ENCODE measurements around the gene ZMPSTE24.

Gene ZMPSTE24

GRCh38 chr1:40305451-40305850 is 47.4 kb downstream of the ZMPSTE24 start:
- no peak for DNase-seq

- DNase-seq: no peak
Measured at GRCh38 chr1:40305871-40306270, 47.8 kb downstream of the ZMPSTE24 start.

- DNase-seq: no peak
Measured at GRCh38 chr1:40306296-40306695, 48.3 kb downstream of the ZMPSTE24 start.

- no peak for DNase-seq
Measured at GRCh38 chr1:40307186-40307585, 49.1 kb downstream of the ZMPSTE24 start.

GRCh38 chr1:40308036-40308727 is 50.1 kb downstream of the ZMPSTE24 start:
- DNase-seq: no peak

- no peak for DNase-seq
Measured at GRCh38 chr1:40309374-40310128, 51.5 kb downstream of the ZMPSTE24 start.

- DNase-seq: no peak
Measured at GRCh38 chr1:40310129-40310461, 52.1 kb downstream of the ZMPSTE24 start.

- no peak for DNase-seq
Measured at GRCh38 chr1:40310983-40311642, 53.1 kb downstream of the ZMPSTE24 start.

GRCh38 chr1:40311692-40312091 is 53.7 kb downstream of the ZMPSTE24 start:
- DNase-seq: no peak

- DNase-seq: peak; percentile 36 to 70
Measured at GRCh38 chr1:40312238-40313205, 54.5 kb downstream of the ZMPSTE24 start.

GRCh38 chr1:40313329-40313957 is 55.4 kb downstream of the ZMPSTE24 start:
- no peak for DNase-seq

- DNase-seq: no peak
Measured at GRCh38 chr1:40313958-40314720, 56.1 kb downstream of the ZMPSTE24 start.

GRCh38 chr1:40314721-40315238 is 56.7 kb downstream of the ZMPSTE24 start:
- no peak for DNase-seq

- DNase-seq: peak; percentile 88 to 90
Measured at GRCh38 chr1:40315239-40315794, 57.3 kb downstream of the ZMPSTE24 start.

GRCh38 chr1:40315795-40316594 is 58.0 kb downstream of the ZMPSTE24 start:
- DNase-seq: peak in 1 of 2 donors; percentile 27

- peak; percentile 67 to 75 for DNase-seq
Measured at GRCh38 chr1:40316595-40317393, 58.8 kb downstream of the ZMPSTE24 start, which contains the start of gene COL9A2. TSS of gene COL9A2 (minus strand) at chr1:40317286. CDS start at chr1:40317197, 89 bp downstream.

- no peak for DNase-seq
Measured at GRCh38 chr1:40317394-40318074, 59.5 kb downstream of the ZMPSTE24 start.

GRCh38 chr1:40318476-40318875 is 60.4 kb downstream of the ZMPSTE24 start:
- no peak for DNase-seq
